Frontal cortex (tissue), 4 donors: ENCODE data around the gene TNFRSF1A. TPM values are rescaled to one million over a fixed set of nuclear protein-coding genes. Genes with fewer than 3 reads are reported as not detected.
"Not testable (repeated sequence)": the region's sequence is repeated elsewhere in the genome, so short reads cannot be mapped to it uniquely, and the experiment has no call there.

Experiments
- DNase-seq, 2 donors: peaks; one replicate each; pipeline ENCODE4 v3.0.0; 2012; ENCODE audit warnings: low spot score in 2 of 2
- FAIRE-seq: peaks from 2 replicates; lab custom pipeline; 2012; peaks lifted over from hg19 to GRCh38; lab: Jason Lieb, UNC
- total RNA-seq: library from RNA; depleted of rRNA; stranded (reverse); fragments of >200 nt; gene quantifications from one replicate; pipeline ENCODE4 v1.2.3, GENCODE V29; 2014
- donor health status: control.
- donor health status: control.
- donor health status: control.

Gene TNFRSF1A
- total RNA-seq, 1 donor from 2014 or later: 4.5 TPM

DNA sequence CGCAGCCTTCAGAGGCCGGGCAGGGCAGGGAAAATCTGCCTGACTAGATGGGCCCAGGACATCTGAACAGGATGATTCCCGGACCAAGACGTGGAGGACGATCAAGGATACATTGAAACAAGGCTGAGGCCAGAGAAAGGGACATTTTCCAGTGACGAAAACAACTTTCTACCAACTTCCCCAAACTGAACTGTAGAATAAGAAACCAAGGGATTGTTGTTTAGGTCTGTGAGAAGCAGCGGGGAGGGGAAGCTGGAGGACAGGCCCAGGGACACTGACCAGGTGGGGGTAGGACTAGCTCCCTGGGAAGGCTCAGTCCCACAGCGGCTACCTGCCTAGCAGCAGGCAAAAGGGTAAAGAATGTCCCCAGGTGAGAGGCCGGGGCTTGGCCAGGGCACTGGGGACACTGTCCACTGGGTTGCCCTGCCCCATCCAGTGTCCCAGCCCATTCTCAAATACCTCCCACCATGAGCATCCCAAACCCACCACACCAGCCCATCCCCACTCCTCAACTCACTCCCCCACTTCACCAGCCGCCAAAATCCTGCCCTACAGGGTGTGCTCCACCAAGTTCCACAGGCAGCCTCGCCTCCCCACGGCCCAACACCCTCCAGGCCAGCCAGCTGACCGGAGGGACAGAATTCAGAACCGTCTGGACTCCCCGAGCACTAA is 995 bp downstream of the TNFRSF1A start:
- DNase-seq: no peak
- FAIRE-seq: no peak

DNA sequence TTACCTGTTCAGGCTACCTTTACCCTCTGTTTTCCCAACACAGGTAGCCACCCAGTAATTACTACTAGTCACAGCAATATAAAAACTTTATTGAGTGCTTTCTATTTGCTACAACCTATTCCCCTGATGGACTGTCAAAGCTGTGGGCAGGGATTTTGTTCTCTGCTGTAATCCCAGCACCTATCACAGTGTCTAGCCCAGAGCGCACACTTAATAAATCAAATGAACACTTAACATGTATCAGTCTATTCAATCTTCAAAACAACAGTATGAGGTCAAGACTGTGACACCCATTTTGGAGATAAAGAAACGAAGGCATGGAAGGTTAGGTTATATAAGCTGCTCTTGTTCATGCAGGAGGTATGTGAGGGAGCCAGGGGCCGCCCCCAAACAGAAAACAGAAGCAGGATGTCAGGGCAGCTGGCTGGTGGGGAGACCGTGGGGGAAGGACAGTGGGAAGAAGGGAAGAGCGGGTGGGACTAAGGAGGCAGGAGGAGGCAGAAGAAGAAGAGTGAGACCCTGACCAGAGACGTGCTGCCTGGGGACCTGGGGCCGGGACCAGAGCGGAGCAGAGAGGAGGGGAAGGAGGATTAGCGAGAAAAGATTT is 1.7 kb downstream of the TNFRSF1A start:
- no peak for FAIRE-seq
- no peak for DNase-seq

DNA sequence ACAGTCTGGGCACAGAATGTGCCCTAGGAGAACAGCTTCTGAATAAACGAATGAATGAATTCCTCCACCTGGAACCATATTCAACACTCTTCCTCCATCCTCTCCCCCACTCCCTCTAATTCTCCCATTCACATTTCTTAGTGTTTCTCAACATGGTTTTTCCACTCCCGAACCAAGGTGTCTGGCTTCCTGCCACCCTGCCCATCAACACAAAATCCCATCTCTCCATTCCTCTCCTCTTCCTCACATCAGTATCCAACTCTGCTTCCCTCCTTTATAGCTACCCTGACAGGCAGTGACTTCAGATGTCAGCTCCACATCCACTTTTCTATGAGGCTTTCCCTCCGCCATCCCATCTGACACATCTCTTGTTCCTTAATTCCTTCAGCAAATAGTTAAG is 2.9 kb downstream of the TNFRSF1A start:
- DNase-seq: no peak
- no peak for FAIRE-seq

DNA sequence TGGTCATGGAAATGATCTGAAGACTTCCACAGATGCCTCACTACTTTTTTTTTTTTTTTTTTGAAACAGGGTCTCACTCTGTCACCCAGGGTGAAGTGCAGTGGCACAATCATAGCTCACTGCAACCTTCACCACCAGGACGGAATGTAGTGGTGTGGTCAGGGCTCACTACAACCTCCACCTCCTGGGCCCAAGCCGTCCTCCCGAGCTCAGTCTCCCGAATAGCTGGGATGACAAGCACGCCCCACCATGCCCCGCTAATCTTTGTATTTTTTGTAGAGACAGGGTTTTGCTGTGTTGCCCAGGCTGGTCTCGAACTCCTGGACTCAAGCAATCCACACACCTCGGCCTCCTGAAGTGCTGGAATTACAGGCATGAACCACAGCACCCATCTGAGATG is 3.3 kb downstream of the TNFRSF1A start:
- not testable (repeated sequence) for DNase-seq, FAIRE-seq

DNA sequence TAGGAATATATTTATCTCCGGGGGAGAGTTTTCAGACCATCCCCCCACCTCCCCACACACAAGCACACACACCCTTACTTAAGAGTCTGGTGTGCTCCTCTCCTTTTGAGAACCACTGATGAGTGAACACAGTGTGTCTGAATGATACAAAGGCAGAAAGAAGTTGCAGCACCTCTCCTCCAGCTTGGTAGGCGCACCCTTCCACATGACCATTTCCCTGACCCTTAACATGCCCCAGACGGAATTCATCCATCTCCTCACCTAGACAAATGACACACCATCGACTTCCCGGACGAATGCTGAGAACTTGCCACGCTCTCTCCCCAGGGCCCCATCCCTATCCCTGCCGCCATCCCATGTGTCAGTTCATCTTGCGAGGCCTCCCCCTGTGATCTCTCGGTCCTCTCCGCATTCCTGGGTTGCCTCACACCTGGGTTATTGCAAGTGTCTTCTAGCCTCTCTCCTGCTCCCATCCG is 3.9 kb downstream of the TNFRSF1A start:
- DNase-seq (no peak), FAIRE-seq (no peak)

DNA sequence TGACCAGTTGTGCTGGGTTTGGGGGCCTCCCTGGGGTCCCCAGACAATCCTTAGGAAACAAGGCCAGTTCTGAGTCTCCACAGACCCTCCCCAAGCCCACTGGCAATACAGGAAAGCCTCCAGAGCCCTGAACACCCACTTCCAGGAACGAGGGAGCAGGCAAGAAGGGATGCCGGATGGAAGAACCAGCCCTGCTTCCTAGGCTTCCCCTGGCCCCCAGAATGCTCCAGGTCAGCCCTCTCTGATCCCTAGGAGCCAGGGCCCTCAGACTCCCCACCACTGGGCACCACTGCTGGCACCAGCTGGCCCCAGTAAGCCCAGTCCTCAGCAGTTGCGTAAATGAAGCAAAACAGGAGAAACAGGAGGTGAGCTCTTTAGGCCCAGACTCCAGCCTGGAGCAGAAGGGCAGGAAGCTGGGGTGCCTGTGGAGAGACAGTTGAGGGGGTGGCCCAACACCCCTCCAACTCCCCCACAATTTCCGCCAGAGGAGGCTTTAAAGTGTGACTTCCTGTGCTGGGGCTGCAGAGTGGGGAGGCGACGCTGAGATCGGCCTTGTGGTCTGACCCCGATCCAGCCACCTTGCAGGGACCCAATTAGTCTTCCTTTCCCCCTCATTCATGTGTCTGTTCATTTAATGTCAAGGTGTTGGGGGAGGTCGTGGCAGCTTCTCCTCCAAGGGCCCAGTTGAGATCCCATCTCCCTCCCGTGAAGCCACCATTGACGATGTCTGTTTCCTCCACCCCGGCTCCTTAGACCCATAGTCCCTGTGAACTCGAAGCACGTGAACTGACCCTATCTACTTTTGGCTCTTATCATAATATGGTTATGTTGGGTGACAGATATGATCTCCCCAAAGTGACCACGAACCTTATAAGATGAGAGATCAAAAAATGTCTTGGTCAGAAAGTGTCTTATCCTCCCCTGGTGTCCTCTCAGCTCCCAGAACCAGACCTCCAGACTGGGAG is 4.7 kb downstream of the TNFRSF1A start:
- no peak for FAIRE-seq
- no peak for DNase-seq

DNA sequence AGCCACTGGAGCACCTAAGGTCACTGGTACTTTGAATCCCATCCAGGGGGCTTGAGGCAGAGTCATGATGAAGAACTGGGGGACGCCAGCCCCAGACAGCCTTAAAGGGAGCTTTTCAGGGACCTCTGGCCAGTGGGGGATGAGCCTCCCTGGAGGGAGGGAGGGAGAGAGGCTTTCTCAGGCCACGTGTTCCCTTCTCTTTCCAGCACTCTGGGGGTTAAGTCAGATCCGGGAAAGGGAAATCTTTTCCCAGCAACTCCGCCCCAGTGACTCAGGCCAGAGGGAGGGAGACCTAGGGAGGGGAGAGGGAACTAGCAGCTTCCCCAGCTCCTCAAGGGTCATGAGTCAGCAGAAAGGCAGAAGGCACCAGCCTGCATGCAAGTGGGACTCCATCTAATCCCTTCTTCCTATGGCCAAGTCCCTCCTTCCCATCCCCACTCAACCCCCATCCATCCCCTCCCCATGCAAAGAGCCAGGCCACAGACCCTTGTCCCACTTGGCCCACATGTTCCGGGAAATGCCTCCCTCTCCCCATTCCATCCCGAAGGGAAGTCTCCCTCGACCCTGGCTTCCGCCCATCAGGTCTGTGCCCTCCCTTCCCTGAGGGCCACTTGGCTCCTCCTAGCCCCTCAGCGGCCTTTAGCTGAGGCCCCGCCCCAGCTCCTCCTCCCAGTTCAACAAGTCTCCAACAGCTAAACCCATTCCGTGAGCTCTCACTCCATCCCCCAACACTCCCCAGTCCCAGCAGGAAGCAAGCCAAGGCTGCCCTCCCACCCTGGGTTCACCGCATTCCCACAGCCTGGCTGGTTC is 5.6 kb downstream of the TNFRSF1A start:
- DNase-seq (peak; percentile 66 to 83), FAIRE-seq (no peak)

DNA sequence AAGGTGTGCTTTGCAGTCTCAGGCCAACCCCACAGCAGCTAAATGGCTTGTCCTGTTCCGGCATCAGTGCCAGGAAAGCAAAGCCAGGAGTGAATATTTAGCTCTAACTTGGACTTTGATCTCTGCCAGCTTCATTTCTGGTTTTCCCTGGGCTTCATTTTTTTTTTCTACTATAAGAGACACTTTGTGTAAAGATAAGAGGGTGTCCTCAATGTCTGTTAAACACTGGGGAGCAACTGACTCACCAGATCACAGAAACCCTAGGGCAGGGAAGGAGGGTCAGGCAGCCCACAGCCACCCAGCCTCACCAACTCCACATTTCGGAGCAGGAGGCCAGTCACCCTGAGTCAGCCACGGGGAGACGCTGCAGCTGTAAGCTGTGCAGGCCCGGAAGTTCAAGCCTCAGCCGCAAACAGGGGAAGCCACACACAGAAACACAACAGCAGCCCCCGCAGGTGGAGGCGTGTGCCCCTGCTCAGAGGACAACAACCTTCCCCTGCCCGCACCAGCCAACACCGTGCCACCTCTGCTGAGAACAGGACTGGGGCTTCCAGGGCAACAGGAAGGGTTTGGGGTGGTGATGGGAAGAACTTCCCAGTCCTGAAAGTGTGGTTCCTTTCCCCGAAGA is 6.3 kb downstream of the TNFRSF1A start:
- DNase-seq (peak in 1 of 2 donors; percentile 57), FAIRE-seq (no peak)

DNA sequence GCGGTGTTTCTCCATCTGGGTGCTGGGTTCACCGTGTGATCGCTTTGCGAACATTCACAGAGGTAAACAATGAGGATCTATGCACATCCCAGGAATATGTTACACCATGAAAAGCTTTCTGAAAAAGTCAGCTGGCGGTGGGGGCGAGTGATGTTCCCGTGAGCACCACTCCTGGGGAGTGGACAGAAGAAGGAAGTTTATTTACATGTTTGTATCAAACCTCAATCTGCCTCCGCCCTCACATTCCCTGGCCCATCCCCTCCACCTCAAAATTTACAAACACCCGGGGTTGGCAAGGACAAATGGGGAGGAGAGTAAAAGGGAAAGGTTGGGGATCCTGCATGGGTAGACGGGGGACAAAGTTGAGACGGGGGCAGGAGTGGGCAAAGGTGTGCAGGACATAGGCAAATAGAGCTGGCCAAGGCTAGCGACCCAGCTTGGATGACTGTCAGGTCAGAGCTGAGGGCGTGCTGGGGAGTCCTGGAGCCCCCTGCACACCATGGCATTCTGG is 6.9 kb downstream of the TNFRSF1A start:
- FAIRE-seq (no peak), DNase-seq (no peak)

DNA sequence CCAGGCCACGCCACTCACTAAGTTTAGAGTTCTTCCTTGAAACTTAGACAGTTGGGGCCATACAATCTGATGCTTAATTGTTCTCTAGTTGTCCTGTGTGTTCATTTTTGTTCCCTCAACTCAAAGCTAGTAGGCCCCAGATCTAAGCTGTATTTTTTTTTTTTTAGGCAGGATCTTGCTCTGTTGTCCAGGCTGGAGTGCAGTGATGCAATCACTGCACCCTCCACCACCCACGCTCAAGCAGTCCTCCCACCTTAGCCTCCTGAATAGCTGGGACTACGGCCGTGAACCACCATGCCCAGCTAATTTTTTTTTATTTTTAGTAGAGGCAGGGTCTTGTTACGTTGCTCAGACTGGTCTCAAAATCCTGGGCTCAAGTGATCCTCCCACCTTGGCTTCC is 7.5 kb downstream of the TNFRSF1A start:
- FAIRE-seq (no peak), DNase-seq (no peak)

DNA sequence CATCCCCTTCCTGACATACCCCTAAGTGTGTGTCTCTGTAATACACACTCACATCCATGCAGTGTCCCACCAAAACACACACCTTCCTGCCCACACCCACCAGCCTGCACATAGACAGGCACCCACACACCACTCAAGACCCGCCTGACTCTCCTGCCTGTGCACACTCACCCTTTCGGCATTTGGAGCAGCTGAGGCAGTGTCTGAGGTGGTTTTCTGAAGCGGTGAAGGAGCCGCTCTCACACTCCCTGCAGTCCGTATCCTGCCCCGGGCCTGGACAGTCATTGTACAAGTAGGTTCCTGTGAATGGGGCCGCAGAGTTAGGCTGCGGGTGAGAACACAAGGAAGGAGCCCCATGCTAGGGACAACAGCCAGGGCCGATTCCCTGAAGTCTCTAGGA is 8.3 kb downstream of the TNFRSF1A start:
- DNase-seq (no peak), FAIRE-seq (no peak)

DNA sequence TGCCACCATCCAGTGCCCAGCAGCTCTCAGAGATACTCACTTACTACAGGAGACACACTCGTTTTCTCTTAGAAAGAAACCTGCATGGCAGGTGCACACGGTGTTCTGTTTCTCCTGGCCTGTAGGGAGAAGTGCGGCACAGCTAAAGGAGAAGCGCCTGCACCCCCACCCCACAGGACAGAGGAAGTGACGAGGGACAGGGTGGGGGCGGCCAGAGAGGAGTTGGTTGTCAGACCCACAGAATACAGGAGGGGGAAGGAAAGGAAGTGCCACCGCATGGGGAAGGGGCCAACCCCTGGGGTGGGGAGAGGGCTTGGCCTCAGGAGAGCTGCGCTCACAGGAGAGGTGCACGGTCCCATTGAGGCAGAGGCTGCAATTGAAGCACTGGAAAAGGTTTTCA is 8.8 kb downstream of the TNFRSF1A start:
- FAIRE-seq (no peak), DNase-seq (no peak)

DNA sequence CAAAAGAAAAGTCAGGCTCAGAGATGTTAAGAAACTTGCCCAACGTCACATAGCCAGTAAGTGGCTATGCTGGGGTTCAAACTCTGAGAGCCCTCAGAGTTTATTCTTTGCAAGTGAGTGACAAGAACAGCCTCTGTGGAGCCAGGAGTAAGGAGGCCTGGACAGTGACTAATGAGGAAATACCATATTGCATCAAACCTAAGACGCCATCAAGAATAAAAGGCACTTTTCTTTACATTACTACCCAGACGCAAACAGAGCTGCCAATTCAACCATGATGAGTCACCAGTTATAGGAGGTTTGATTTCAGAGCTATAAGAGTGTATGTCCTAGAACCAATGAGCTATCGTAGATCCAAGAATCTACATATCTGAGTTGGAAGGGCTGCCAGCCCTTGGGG is 9.4 kb downstream of the TNFRSF1A start:
- no peak for DNase-seq
- no peak for FAIRE-seq

DNA sequence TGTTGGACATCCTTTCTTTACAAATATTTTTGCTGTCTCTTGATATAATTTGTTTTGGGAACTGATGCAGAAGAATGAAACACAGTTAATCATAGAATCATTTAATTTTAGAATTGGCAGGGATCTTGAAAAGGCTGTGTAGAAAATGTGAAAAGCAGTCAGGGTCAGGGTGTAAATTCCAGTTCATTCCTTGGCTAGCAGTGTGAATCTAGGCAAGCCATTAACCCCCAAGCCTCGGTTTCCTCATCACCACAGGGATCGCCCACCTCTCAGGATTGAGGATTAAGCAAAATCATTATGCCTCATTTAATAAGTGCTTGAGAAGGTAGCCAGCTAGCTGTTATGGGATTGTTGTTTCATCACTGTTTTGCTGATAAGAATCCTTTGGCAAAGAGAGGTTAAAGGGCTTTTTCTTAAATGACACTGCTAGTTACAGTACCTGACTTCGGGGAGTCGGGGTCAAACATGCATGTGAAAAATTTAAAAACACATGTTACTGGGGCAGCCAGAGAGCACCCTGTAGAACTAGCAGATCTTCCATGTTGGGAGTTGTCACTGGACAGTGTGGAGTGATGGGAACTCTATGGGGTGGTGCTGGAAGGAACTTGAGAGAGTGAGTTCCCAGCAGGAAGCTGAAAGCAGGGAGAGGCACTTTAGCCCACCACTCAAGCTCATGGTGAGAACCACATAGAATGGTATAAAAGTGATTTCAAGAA is 10.7 kb downstream of the TNFRSF1A start:
- no peak for DNase-seq
- no peak for FAIRE-seq

DNA sequence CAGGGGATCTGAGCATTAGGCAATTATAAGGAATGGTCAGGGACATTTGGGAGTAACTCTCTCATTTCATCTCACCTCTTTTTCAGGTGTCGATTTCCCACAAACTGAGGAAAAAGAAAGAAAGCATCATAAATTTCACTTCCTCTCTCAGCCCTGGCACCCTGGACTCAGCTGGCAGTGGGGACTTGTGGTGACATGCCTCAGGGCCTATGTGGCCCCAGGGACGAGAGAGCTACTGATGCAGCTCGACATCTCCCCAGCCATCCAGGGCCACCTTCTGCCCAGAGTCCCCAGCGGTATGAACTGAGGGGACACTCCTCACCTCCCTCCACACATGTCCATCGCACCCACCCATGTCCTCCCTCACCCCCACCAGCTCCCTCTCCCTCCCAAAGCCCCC is 11.7 kb downstream of the TNFRSF1A start:
- DNase-seq (no peak), FAIRE-seq (no peak)

DNA sequence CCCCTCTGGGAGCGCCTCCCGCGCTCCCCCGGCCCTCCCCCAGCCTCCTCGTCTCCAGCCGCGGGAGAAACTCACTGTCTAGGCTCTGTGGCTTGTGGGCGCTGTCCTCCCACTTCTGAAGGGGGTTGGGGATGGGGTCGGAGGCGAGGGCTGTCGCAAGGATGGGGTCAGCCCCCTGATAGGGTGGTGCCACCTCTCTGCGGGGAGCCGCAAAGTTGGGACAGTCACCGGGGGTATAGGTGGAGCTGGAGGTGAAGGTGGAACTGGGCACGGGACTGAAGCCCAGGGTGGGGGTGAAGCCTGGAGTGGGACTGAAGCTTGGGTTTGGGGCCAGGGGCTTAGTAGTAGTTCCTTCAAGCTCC is 12.2 kb downstream of the TNFRSF1A start:
- DNase-seq (no peak), FAIRE-seq (no peak)

DNA sequence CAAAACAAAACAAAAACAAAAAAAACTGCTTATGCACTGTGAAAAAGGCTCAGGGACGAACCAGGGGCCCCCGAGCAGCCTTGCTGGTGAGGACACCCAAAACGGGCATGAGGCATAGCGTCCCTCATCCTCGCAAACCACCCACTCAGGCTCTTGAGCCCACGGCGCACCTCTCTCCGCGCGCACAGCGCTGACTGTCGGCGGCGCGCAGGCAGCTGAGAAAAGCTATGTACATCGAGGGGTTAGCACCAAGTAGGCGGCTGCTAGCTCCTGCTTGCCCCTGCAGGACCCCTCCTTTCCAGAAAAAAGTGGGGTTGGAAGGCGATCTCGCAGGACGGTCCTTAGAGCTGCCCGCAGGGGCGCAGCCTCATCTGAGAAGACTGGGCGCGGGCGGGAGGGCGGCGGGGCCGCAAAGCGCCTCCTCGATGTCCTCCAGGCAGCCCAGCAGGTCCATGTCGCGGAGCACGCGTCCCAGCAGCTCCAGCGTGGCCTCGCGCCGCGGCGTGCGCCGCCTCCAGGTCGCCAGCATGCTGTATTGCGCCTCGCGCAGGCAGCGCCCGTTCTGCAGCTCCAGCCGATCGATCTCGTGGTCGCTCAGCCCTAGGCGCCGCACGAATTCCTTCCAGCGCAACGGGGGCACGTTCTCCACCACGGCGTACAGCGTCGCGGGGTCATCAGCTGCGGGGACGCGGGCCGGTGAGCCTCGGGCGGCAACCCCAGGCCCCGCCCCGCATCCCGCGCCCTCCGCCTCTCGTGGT is 12.8 kb downstream of the TNFRSF1A start:
- FAIRE-seq (no peak), DNase-seq (no peak)
